DND-41 (cell line): ENCODE results near the gene ASPSCR1.

Source experiments
- CTCF ChIP-seq: IDR thresholded peaks from 2 replicates; pipeline ENCODE4 v1.5.1; 2012; ENCODE audit warnings: borderline replicate concordance, low read length, moderate library complexity, mild to moderate bottlenecking; ENCODE audit not compliant: poor library complexity, severe bottlenecking; ENCODE audit errors: extremely low read depth
- EZH2 ChIP-seq: IDR thresholded peaks from 3 replicates; pipeline ENCODE4 v1.6.1; 2012; ENCODE audit warnings: borderline replicate concordance, low read depth, mild to moderate bottlenecking, moderate library complexity, low read length, inconsistent platforms; ENCODE audit not compliant: severe bottlenecking

GRCh38 chr17:81996757-81997441 is 19.5 kb downstream of the ASPSCR1 start:
- no peak for TF ChIP-seq CTCF
- TF ChIP-seq EZH2, result no peak
